Measurements from ENCODE around the gene SMCHD1.

- TF ChIP-seq CTCF (conservative IDR thresholded peaks at IDR 0.05): no peak
- no peak for TF ChIP-seq ZFX (IDR thresholded peaks at IDR 0.05)
Observed at GRCh38 chr18:2627821-2628276, 27.7 kb upstream of the SMCHD1 start.

Data from C4-2B (cell line).